Muscle layer of colon (tissue), 2 donors: Measurements from ENCODE around the gene TOX2.

Experiments
- H3K27ac ChIP-seq: one replicate; pipeline ENCODE4 v1.7.0; 2013; ENCODE audit warnings: low read depth, mild to moderate bottlenecking, low read length, moderate library complexity
- H3K27me3 ChIP-seq, 2 donors: one replicate each; pipeline ENCODE4 v1.7.0; 2013; ENCODE audit warnings: low read length in 2 of 2, mild to moderate bottlenecking in 2 of 2; ENCODE audit not compliant: insufficient read depth in 2 of 2, control insufficient read depth in 1 of 2
- H3K36me3 ChIP-seq: one replicate; pipeline ENCODE4 v1.7.0; 2013; ENCODE audit warnings: mild to moderate bottlenecking, low read length; ENCODE audit not compliant: insufficient read depth
- H3K4me1 ChIP-seq: one replicate; pipeline ENCODE4 v1.7.0; 2013; ENCODE audit warnings: mild to moderate bottlenecking, low read length; ENCODE audit not compliant: insufficient read depth
- H3K4me3 ChIP-seq, 2 donors: one replicate each; pipeline ENCODE4 v1.7.0; 2013; ENCODE audit warnings: low read length in 2 of 2, low read depth in 1 of 2, mild to moderate bottlenecking in 1 of 2, moderate library complexity in 1 of 2
- H3K9ac ChIP-seq: one replicate; pipeline ENCODE4 v1.7.0; 2013; ENCODE audit warnings: low read length
- H3K9me3 ChIP-seq: one replicate; pipeline ENCODE4 v1.7.0; 2013; ENCODE audit warnings: mild to moderate bottlenecking, low read length
- donor health status: abdominal sarcoma.
- donor health status: Adenocarcinoma of cecum.

Gene TOX2

GRCh38 chr20:44074252-44075151, 159.8 kb downstream of the TOX2 start:
- Histone ChIP-seq H3K36me3 (no peaks in the 10 kb centered on the region), H3K9ac (no peak overlapping the region), H3K4me1 (peaks cover 6% of the 10 kb centered on the region), H3K9me3 (no peaks in the 10 kb centered on the region), H3K4me3 (no peak overlapping the region), H3K27me3 (no peaks in the 10 kb centered on the region), H3K27ac (no peak overlapping the region)

DNA sequence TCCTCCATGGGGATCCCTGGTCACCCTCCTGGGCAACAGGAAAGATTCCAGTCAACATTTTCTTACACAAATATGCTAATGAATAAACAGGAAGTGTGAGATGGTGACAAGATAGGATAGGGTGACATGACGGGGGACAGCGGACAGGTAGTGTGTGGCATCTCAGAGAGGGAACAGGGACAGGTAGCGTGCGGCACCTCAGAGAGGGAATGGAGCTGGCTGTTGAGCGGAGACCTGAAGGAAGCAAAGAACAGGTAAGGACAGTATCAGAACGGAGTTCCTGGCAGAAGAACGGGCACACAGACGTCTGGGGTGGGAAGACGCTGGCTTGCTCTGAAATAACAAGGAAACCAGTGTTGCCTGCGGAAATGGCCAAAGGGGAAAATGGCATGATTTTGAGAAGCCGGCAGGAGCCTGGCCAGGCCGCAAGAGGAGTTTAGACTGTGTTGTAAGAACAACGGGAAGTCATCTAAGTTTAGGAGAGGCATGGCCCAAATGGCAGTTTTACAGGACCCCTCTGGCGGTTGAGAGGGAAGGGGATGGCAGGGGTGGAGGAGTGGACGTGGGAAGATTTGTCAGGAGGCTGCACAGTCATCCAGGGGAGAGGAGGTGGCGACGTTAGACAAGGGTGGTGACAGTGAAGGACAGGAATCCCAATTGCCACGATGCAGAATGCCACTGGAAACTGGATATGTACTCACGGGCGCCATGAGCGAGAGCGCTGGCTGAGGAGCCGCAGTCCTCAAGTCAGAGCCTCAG, 160.7 kb downstream of the TOX2 start:
- no peaks in the 10 kb centered on the region for H3K36me3 ChIP-seq
- H3K9ac ChIP-seq, result no peak overlapping the region
- no peak overlapping the region for H3K27ac ChIP-seq
- H3K4me3 ChIP-seq, result no peak overlapping the region
- H3K9me3 ChIP-seq, result no peaks in the 10 kb centered on the region
- H3K27me3 ChIP-seq, result no peaks in the 10 kb centered on the region
- peaks cover 12% of the 10 kb centered on the region for H3K4me1 ChIP-seq

GRCh38 chr20:44075950-44076232, 161.2 kb downstream of the TOX2 start:
- peaks cover 17% of the 10 kb centered on the region for H3K4me1 ChIP-seq
- no peaks in the 10 kb centered on the region for H3K27me3 ChIP-seq
- H3K36me3 ChIP-seq, result no peaks in the 10 kb centered on the region
- no peak overlapping the region for H3K9ac ChIP-seq
- no peak overlapping the region for H3K4me3 ChIP-seq
- no peak overlapping the region for H3K27ac ChIP-seq
- no peaks in the 10 kb centered on the region for H3K9me3 ChIP-seq

- no peaks in the 10 kb centered on the region for H3K36me3 ChIP-seq
- no peak overlapping the region for H3K4me3 ChIP-seq
- no peaks in the 10 kb centered on the region for H3K9me3 ChIP-seq
- peaks cover 27% of the 10 kb centered on the region for H3K4me1 ChIP-seq
- no peak overlapping the region for H3K27ac ChIP-seq
- no peak overlapping the region for H3K9ac ChIP-seq
- H3K27me3 ChIP-seq, result no peaks in the 10 kb centered on the region
Observed at GRCh38 chr20:44079291-44079690, 164.6 kb downstream of the TOX2 start.

- Histone ChIP-seq H3K4me1 (peaks cover 22% of the 10 kb centered on the region), H3K9me3 (no peaks in the 10 kb centered on the region), H3K27me3 (no peaks in the 10 kb centered on the region), H3K36me3 (no peaks in the 10 kb centered on the region), H3K27ac (no peak overlapping the region), H3K9ac (no peak overlapping the region), H3K4me3 (no peak overlapping the region)
Observed at GRCh38 chr20:44080064-44080463, 165.4 kb downstream of the TOX2 start.

DNA sequence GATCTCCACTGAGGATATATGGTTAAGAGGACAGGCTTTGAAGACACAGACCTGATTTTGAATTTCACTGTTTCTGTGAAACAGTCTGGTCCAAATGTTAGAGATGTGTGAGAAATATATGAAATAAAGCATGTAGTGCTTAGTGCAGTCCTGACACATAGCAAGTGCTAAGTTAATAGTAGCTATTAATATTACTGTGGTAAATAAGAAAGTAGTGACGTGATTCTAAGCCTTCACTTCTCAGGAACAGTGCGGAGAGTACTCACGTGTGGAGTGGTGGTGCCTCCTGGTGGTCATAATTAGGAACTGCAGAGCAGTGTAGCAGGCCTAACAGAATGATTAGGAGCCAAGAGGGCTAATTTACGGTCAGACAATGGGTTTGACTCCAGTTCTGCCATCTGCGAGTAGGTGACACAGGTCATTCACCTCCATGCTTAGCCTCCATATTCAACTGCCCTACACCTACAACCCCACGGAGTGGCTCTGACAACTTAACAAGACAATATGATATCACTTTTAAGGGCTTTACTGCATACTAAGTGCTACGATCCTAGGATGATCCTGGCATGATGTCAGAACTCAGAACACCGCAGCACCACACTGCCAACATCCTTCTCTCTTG, 166.1 kb downstream of the TOX2 start:
- no peaks in the 10 kb centered on the region for H3K9me3 ChIP-seq
- H3K27ac ChIP-seq, result no peak overlapping the region
- H3K4me1 ChIP-seq, result peaks cover 22% of the 10 kb centered on the region
- H3K9ac ChIP-seq, result no peak overlapping the region
- H3K36me3 ChIP-seq, result no peaks in the 10 kb centered on the region
- no peaks in the 10 kb centered on the region for H3K27me3 ChIP-seq
- no peak overlapping the region for H3K4me3 ChIP-seq

DNA sequence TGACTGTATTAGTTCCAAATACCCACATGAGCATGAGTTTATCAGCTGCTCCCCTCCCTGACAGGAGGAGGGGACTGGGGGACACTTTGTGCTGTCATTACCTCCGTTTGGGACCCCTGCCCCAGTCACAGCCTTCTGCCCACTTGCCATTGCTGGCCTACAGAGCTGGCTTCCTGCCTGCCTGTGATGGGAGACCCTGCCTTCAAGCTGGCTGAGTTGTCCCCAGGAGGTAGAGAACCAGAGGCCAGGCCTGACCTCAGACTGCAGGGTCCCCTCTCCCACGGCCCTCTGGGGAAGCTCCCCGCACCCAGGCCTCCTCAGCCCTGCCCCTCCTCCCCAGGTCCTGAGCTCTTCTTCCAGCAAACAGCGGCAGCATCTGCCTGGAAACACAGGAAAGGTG, 166.8 kb downstream of the TOX2 start:
- H3K27ac ChIP-seq, result no peak overlapping the region
- H3K4me1 ChIP-seq, result peaks cover 22% of the 10 kb centered on the region
- no peaks in the 10 kb centered on the region for H3K36me3 ChIP-seq
- H3K9me3 ChIP-seq, result no peaks in the 10 kb centered on the region
- H3K4me3 ChIP-seq, result no peak overlapping the region
- no peak overlapping the region for H3K9ac ChIP-seq
- H3K27me3 ChIP-seq, result no peaks in the 10 kb centered on the region

DNA sequence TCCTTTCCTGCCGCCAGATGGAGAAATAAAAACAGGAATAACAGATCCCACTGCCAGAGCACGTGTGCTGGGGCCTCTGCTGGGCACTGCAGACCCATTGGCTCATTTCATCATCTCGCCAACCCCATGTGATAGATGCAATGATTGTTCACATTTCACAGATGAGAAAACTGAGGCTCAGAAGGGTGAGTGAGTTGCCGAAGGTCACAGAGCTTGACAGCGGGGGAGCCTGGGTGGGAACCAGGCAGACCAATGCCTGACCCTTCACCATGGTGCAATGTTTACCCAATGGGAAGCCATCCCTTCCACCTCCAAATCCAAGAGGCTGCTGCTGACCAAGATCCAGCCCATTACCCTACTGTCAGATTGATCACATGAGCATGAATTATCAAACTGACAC, 167.2 kb downstream of the TOX2 start:
- no peaks in the 10 kb centered on the region for H3K27me3 ChIP-seq
- H3K9ac ChIP-seq, result no peak overlapping the region
- no peak overlapping the region for H3K27ac ChIP-seq
- H3K4me1 ChIP-seq, result peaks cover 22% of the 10 kb centered on the region
- no peaks in the 10 kb centered on the region for H3K36me3 ChIP-seq
- H3K9me3 ChIP-seq, result no peaks in the 10 kb centered on the region
- no peak overlapping the region for H3K4me3 ChIP-seq

DNA sequence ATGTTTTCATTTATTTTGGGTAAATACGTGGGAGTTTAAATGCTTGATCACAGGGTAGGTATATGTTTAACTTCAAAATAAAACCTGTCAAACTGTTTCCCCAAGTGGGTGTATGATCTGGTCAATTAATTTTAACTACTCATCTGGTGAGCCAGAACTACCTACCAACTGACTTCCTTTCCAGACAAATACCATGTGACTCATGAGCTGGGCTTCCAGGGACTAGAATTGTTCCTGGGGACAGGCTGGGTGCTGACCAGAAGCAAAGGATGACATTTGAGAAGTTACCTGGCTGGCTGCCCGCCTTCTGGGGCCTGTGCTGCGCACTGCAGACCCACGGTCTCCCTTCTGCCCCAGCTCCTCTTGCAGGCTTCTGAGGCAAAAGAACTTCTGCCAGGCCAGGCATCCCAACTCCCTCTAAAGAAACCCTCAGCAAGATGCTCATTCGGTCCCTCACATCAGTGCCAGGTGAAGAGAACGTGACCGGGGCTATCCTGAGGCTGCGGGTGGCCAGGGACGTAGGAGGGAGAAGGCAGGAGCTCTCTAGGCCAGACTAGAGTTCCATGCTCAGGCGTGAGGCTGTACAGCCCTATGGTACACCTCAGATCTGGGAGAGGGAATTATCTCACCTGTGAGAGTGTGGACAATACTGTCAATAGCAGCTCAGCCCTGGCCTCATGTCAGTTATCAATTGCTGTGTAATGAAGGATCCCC, 168.7 kb downstream of the TOX2 start:
- Histone ChIP-seq H3K27ac (no peak overlapping the region), H3K27me3 (no peaks in the 10 kb centered on the region), H3K36me3 (no peaks in the 10 kb centered on the region), H3K4me1 (peaks cover 22% of the 10 kb centered on the region), H3K4me3 (no peak overlapping the region), H3K9me3 (no peaks in the 10 kb centered on the region), H3K9ac (no peak overlapping the region)

DNA sequence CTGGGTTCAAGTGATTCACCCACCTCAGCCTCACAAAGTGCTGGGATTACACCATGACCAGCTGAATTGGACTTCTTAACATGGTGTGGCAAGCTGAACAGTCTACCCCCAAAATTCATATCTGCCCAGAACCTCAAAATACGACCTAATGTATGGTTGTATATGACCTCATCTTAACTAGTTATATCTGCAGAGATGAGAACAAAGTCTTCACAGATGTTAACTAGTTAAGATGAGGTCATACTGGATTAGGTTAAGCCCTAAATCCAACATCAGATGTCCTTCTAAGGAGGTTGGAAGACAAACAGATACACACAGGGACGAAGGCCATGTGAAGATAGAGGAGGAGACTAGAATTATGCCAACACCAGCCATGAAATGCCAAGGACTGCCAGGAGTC, 169.8 kb downstream of the TOX2 start:
- H3K4me1 ChIP-seq, result peaks cover 22% of the 10 kb centered on the region
- H3K4me3 ChIP-seq, result no peak overlapping the region
- H3K9ac ChIP-seq, result no peak overlapping the region
- H3K36me3 ChIP-seq, result no peaks in the 10 kb centered on the region
- no peaks in the 10 kb centered on the region for H3K27me3 ChIP-seq
- no peak overlapping the region for H3K27ac ChIP-seq
- no peaks in the 10 kb centered on the region for H3K9me3 ChIP-seq

DNA sequence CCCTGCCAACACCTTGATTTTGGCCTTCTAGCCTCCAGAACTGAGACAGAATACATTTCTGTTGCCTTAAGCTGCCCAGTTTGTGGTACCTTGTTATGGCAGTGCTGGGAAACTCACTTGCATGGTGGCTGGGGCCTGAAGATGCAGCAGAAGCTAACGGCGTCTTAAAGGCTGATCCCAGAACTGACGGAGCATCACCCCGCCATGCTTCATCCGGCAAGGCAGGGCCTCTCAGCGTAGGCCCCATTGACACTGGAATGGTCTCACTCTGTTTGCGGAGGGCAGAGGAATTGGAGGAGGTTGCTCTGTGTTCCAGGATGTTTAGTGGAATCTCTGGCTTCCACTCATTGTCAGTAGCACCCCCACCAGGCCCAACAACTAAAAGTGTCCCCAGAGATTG, 170.2 kb downstream of the TOX2 start:
- no peaks in the 10 kb centered on the region for H3K36me3 ChIP-seq
- no peak overlapping the region for H3K9ac ChIP-seq
- H3K27me3 ChIP-seq, result no peaks in the 10 kb centered on the region
- no peak overlapping the region for H3K4me3 ChIP-seq
- peaks cover 20% of the 10 kb centered on the region for H3K4me1 ChIP-seq
- no peak overlapping the region for H3K27ac ChIP-seq
- no peaks in the 10 kb centered on the region for H3K9me3 ChIP-seq
